H54 (cell line): ENCODE results near the gene RPS19BP1.
"Not testable (repeated sequence)": the region's sequence is repeated elsewhere in the genome, so short reads cannot be mapped to it uniquely, and the experiment has no call there.

ENCODE experiments used
- DNase-seq: peaks from one replicate; pipeline ENCODE4 v3.0.0; 2011; ENCODE audit warnings: low spot score, mixed read lengths; ENCODE audit not compliant: insufficient read length
- FAIRE-seq: peaks from 3 replicates; lab custom pipeline; 2011; peaks lifted over from hg19 to GRCh38; lab: Jason Lieb, UNC
- POLR2A ChIP-seq: IDR thresholded peaks from 2 replicates; pipeline ENCODE4 v1.6.1; 2011; ENCODE audit warnings: low read depth, mild to moderate bottlenecking, low read length

The RPS19BP1 gene

DNA sequence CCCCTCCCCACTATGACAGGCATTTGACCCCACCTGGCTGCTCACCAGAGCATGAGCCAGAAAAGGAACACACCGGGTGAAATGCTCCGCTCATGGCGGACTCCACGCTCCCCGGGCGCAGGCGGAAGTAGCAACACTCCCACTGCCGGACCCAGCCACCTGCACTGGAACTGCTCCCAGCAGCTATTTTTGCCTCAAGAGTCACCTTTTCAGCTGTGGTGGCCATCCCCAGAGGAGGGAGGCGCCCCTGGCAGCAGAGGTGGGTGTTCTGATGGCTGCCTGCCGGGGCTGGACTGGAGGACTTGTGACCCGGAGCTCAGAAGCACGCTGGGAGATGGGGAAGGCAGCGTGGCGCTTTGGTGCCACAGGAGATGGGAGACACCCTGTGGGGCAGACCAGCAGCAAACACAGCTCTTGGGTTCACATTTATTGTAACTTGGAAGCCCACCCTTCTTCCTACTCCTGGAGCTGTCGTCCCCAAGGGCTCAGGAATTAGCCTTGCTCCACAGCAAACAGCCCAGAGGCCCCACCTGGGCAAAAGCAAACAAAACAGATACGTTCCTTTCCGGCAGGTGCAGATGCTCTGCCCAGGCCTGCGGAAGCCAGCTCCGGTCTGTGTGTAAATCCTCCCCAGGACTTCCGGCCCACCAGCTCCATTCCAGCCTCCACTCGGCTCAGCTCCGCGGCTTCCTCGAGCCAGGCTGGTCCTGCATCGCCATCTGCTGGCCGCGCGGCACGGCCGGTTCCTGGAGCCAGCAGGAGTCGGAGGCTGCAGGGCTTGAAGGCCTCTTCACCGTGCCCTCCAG, 3.7 kb downstream of the RPS19BP1 start:
- TF ChIP-seq POLR2A: no peak
- no peak for DNase-seq
- no peak for FAIRE-seq

DNA sequence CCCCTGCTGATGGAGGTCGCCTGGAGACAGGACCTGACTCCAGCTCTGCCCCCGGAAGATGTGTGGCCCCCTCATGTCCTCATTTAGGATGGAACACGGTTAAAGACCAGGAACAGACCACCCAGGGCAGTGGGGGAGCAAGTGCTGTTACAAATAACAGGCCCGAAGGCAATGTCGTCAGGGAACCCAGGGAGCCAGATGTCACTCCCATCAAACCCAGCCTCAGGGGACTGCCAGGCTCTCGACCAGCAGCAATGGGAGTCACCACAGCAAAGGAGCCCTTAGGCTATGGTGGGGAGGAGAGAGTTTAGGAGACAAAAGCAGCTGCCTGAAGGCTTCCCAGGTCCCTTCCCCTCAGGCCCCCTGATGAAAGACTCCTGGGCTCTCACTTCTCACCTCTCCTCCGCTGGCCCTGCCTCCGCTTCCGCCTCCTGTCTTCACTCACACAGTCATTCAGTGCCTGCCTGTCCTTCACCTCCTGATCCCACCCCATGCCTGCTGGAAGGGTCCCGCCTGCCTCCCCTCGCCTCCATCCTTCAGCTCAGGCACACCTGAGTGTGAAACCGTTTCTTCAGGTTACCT, 4.4 kb downstream of the RPS19BP1 start:
- TF ChIP-seq POLR2A: no peak
- no peak for FAIRE-seq
- no peak for DNase-seq

DNA sequence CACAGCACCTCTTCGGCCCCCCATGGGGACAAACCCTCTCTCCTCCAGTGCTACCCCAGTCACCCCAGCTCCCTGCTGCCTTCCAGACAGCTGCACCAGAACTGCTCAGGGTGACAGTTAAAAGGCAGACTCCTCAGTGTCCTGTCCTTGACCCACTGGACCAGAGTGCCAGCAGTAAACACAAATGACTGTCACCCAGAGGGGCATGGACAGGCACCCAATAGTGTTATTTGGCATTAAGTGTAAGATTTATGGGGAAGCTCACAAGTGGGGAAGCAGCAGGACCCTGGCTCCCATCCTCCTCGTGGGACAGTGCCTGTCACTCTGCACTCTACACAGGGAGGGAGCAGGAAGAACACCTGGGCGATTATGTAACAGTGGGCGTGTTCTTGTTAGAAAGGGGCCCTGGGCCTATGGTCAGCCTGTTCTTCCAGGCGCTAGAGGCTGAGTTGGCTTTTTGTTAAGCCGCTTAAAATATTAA, 5.0 kb downstream of the RPS19BP1 start:
- FAIRE-seq (no peak), DNase-seq (no peak)
- no peak for TF ChIP-seq POLR2A

DNA sequence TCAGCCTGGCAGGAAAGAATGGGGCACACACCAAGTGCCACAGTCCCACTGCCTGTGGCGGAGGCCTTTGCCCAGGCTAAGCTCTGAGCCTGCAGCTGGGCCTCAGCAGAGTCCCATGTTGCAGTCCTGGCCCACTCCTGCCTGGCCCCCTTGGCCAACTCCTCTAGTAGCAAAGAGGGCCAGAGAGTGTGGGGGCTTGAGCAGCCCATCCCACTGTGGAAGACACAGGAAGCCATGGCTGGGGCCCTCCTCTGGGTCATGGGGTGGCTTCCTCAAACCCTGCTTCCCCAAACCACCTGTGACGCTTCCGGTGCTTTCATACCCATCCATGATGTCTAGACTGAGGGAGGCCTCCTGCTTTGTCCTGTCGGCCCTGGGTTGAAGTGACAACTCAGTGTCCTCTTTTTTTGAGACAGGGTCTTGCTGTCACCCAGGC, 5.8 kb downstream of the RPS19BP1 start:
- FAIRE-seq: no peak
- TF ChIP-seq POLR2A: no peak
- DNase-seq: no peak

DNA sequence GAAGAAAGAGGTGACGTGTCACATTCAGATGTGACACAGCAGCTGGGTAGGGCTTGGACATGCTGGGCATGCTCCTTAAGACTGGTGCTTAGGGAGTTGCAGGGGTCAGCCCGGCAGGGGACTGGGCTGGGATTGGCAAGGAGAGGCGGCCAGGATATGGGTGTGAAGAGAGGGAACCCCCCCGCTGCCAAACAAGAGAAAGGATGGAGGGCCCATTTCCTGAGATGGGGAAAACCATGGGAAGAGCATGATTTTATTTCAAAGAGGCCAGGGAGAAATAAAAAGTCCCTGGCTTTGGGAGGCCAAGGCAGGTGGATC, 6.9 kb downstream of the RPS19BP1 start:
- no peak for TF ChIP-seq POLR2A
- DNase-seq: no peak
- FAIRE-seq: no peak

DNA sequence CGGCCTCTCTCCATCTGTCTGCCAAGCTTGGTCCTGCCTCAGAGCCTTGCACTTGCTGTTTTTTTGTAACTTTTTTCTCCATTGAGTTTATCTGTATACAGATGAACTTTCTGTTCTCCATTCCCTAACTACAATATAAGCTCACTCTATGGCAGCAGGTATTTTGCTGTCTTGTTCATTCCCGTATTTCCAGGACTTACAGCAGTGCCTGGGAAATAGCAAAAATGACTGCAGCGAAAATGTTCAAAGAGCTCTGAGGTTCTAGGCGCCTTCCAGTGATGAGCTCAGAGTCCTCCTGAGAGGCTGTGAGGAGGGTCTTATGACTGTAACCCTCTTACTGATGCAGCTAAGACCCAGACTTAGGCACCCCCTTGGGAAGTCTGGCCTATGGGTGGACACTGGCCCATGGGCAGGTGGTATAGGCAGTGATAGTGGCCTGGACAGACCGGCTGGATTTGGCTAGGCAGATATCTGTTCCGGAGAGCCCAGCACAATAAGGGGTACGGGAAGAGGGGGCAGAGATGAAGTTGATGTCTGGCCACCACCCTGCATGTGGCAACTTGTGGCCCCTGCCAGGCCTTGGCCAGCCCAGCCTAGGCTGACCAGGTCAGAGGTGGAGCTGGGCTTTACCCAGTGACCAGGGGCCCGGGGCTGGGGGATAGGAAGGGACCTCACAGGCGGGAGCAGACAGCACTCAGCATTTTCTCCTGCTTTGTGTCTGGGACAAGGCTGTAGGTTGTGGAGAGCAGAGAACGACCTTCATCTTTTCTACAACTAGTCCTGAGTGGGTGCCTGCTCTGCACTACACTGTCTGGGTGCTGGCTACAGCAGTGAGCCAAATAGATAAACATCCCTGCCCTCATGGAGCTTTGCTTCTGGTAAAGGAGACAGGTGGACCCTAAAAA, 7.5 kb downstream of the RPS19BP1 start:
- TF ChIP-seq POLR2A: no peak; the same call in 1 of the 2 replicates
- DNase-seq: no peak
- FAIRE-seq: no peak

DNA sequence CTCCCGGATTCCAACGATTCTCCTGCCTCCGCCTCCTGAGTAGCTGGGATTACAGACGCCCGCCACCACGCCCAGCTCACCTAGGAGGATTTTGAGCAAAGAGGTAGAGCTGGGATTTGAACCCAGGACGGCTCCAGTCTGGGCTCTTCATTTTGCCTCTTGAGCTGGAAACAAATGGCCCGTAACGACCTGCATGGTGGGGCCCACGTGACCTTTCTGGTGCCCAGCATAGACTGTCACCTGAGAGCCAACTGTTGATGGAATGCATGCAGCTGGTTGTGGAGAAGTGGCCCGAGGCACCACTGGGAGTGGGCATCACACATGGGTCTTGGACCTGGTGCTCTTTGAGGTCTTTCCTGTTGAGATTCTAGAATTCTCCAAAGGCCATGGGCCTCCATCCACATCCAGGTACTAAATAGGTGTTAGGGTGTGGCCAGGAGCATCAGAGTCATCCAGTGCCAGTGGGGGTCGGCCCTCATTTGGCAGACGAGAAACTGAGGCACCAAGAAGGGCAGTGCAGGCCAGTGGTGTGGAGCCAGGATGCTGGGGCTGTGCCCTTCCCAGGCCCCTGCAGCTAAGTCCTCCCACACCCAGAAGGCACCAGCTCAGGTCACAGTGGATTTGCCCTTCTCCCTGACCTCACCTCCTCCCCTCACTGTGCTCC, 8.3 kb downstream of the RPS19BP1 start:
- DNase-seq (no peak), FAIRE-seq (no peak)
- no peak for TF ChIP-seq POLR2A

DNA sequence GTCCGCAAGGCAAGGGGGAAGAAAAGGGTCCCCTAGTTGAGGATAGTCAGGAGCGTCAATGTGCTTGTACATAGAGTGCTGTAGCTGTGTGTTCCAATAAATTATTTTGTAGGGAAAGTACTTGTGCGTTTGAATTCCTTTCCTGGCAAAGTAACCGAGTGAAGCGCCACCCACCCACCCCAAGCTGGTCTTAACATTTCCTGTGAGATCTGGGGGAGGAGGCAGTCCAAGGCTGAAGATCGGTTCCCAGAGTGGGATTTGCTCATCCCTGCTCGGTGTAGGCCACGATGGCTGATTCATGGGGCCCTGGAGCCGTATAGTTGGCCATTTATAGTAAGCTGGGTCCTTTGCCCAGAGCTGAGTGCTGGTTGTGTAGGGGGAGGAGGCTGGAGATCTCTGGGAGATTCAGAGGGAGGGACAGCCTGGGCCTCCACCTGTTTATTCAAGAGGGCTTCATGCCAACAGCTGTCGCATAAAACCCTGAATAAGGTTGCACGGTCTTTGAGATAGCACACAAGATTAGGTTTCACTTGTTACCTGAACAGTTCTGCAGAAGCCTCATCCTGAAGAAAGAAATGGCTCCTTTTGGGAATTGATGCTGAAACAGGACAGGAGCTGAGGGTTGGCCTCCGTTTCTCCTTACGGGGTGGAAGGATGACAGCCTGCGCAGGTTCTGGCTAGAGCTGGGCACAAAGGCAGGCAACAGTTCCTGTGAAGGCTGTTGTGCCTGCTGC, 9.8 kb downstream of the RPS19BP1 start:
- DNase-seq: no peak
- no peak for FAIRE-seq
- TF ChIP-seq POLR2A: no peak

DNA sequence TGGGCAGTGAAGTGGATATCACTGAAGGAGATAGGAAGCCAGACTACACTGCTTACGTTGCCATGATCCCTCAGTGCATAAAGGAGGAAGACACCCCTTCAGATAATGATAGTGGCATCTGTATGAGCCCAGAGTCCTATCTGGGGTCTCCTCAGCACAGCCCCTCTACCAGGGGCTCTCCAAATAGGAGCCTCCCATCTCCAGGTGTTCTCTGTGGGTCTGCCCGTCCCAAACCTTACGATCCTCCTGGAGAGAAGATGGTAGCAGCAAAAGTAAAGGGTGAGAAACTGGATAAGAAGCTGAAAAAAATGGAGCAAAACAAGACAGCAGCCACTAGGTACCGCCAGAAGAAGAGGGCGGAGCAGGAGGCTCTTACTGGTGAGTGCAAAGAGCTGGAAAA, 10.5 kb downstream of the RPS19BP1 start:
- DNase-seq, FAIRE-seq: not testable (repeated sequence)

DNA sequence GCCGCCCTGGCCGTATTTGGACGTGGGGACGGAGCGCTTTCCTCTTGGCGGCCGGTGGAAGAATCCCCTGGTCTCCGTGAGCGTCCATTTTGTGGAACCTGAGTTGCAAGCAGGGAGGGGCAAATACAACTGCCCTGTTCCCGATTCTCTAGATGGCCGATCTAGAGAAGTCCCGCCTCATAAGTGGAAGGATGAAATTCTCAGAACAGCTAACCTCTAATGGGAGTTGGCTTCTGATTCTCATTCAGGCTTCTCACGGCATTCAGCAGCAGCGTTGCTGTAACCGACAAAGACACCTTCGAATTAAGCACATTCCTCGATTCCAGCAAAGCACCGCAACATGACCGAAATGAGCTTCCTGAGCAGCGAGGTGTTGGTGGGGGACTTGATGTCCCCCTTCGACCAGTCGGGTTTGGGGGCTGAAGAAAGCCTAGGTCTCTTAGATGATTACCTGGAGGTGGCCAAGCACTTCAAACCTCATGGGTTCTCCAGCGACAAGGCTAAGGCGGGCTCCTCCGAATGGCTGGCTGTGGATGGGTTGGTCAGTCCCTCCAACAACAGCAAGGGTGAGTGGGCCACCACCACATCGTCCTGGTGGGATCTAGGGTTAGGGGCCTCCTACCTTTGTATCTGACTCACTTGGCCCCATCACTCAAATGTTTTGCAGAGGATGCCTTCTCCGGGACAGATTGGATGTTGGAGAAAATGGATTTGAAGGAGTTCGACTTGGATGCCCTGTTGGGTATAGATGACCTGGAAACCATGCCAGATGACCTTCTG, 11.3 kb downstream of the RPS19BP1 start:
- not testable (repeated sequence) for FAIRE-seq, DNase-seq

DNA sequence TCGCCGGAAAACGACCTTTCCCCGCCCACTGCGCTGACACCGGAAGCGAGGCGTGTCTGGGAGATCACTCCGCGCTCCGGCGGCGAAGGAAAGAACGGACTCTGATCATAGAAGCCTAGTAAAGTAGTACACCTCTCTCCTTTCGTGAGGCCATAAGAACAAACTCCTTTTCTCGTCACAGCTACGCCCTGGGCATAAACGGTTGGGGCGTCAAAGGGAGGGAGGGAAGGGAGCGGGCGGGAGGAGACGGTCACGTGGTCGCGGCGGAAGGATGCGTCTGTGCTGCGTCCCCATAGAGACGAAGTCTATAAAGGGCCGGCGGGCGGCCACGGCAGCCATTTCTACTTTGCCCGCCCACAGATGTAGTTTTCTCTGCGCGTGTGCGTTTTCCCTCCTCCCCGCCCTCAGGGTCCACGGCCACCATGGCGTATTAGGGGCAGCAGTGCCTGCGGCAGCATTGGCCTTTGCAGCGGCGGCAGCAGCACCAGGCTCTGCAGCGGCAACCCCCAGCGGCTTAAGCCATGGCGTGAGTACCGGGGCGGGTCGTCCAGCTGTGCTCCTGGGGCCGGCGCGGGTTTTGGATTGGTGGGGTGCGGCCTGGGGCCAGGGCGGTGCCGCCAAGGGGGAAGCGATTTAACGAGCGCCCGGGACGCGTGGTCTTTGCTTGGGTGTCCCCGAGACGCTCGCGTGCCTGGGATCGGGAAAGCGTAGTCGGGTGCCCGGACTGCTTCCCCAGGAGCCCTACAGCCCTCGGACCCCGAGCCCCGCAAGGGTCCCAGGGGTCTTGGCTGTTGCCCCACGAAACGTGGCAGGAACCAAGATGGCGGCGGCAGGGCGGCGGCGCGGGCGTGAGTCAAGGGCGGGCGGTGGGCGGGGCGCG, 12.1 kb downstream of the RPS19BP1 start, which contains the start of gene ATF4:
TSS of gene ATF4 (plus strand) at position 337 of the 880 bp plus-strand sequence. CDS start 884 bp downstream, outside the sequence.
- DNase-seq (no peak), FAIRE-seq (no peak)
- peak; percentile 85 for TF ChIP-seq POLR2A
